Astrocyte of the hippocampus (primary cell): ENCODE data around the gene CAMTA1.

Source experiments
- DNase-seq: peaks from one replicate; pipeline ENCODE4 v3.0.0; 2011; ENCODE audit warnings: low read depth, low spot score

Gene CAMTA1

GRCh38 chr1:7565099-7565750 is 780.0 kb downstream of the CAMTA1 start:
- DNase-seq: no peak

GRCh38 chr1:7566417-7567375 is 781.4 kb downstream of the CAMTA1 start:
- no peak for DNase-seq

- DNase-seq: no peak
Observed at GRCh38 chr1:7567376-7567775, 782.1 kb downstream of the CAMTA1 start.

GRCh38 chr1:7568053-7568452 is 782.8 kb downstream of the CAMTA1 start:
- DNase-seq: no peak

DNA sequence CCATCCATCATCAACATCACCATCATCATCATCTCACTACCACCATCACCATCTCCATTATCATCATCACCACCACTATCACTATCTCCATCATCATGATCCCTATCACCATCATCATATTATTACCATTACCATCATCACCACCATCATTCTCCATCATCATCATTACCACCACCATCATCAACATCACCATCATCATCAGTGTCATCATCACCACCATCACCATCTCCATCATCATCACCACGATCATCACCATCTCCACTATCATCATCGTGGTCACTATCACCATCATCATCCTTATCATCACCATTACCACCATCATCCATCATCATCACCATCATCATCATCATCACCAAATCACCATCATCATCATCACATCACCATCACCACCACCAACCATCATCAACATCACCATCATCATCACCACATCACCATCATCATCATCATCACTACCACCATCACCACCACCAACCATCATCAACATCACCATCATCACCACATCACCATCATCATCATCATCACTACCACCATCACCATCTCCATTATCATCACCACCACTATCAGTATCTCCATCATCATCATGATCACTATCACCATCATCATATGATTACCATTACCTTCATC is 783.8 kb downstream of the CAMTA1 start:
- no peak for DNase-seq

DNA sequence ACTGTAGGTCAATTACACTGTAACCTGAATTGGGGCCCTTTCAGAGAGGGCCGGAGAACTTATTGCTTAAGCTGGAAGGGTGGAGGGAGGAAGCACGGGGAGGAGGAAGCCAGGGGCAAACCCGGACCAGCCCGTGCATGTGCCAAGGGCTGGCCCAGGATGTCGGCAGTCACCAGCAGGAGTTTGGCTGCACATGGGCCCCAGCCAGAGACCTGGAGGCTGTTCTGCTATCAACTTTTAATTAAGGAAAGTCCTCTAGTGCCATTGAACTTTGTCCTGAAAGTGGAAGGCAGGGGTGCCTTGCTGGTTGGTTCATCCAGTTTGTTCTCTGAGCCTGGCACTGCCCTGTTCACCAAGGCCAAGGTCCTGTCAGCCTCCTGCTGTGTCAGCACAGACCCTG is 785.1 kb downstream of the CAMTA1 start:
- DNase-seq: no peak

GRCh38 chr1:7572654-7573152 is 787.4 kb downstream of the CAMTA1 start:
- DNase-seq: no peak

DNA sequence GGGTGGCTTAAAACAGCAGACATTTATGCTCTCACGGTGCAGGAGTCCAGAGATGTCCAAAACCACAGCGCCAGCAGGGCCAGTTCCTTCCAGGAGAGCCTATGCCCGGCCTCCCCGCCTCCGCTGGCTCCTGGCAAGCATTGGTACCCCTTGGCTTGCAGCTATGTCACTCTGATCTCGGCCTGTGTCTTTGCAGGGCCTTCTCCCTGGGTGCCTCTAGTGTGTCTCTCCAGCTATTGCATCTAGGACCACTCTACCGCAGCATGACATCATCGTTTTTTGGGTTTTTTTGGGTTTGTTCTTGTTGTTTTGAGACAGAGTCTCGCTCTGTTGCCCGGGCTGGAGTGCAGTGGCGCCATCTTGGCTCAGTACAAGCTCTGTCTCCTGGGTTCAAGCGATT is 788.2 kb downstream of the CAMTA1 start:
- DNase-seq: no peak

GRCh38 chr1:7574121-7575040 is 789.1 kb downstream of the CAMTA1 start:
- DNase-seq: no peak

DNA sequence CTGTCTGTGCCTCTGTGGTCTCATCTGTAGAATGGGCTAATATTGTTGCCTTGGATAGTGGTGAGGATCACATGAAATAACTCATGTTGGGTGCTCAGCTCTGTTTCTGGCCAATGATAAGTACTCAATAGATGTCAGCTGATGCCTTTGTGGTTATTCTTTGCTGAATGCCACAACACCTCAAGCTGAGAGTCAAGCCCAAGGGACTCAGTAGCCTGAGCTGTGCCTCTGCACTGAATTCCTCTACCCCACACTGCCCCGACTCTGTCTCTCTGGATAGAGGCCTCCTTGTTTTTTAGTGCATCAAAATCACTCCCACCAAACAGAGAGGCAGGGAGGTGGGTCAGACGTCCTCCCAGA is 789.8 kb downstream of the CAMTA1 start:
- DNase-seq: no peak

- DNase-seq: no peak
Observed at GRCh38 chr1:7576946-7577657, 791.8 kb downstream of the CAMTA1 start.

GRCh38 chr1:7578206-7578605 is 793.0 kb downstream of the CAMTA1 start:
- no peak for DNase-seq

GRCh38 chr1:7579016-7579415 is 793.8 kb downstream of the CAMTA1 start:
- DNase-seq: no peak

DNA sequence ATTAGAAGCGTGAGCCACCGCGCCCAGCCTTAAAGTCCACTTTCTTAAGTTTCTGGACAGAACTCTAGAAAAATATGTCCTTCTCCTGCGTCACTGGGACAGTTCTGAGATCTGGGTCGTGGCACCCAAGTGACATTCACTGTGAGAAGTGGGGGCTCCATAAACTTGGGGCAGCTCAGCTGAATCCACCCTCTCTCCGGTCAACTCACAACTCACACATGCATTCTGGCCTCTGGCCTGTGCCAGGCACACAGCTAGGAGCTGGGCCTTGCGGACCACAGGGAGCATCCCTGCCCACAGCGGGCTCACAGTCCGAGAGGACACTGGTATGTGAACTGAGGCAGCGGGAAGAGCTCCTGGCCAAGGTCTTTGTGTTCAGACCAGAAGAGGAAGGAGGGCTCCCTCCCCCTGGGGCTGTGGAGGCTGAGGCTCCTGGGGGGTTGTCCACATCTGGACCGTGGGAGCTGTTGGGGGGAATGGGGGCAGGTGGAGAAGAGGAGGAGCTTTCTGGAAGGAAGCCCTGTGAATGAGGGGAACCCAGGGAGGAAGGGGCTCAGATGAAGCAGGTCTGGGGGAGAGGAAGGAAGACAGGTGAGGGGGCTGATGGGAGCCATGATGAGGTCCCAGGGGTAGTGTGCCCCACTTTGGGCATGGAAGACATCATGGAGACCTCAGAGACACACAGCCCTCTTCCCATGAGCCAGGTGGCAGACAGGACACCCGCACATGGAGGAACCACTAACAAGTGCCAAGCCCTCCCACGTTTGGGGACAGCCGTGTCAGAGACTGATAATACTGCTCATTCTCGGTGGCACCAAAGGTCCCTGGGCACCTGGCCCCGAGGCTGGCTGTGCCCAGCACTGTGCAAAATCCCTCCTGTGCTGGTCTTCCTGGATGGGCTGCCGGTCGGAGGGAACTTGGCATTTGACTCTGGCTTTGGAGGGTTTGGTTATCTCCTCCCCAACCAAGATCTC is 794.9 kb downstream of the CAMTA1 start:
- no peak for DNase-seq

- no peak for DNase-seq
Observed at GRCh38 chr1:7580923-7581753, 795.9 kb downstream of the CAMTA1 start.

DNA sequence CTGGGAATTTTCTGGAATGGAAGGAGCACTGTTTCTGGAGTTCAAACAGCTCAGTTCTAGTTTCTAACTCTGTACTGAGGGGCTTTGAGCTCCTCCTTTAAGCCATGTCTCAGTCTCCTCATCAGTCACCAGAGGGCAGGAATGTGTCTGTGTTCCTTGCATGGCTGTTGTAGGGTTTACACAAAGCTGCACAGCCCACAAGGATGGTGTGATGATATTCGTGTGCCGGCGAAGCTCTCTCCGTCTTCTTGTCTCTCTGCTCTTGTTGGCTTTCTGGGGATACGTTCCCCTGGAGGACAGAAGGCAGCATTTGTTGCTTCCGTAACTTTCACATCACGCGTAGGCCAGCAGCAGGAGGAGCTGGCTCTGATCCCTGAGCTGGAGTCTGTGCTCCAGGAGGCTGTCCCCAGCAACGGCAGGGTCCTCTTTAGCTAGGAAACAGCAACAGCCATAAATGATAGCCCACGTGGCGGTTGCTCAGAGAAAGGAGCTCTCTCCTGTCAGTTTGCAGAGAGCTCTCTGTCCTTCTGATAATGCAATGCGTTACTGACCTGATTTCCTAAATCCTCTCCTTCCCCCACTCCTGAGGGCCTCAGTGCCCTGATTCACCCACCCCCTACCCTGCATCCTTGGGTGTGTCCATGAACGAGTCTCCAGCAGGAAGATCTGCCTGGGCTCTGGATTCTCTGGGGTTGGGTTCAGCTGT is 796.7 kb downstream of the CAMTA1 start:
- no peak for DNase-seq

DNA sequence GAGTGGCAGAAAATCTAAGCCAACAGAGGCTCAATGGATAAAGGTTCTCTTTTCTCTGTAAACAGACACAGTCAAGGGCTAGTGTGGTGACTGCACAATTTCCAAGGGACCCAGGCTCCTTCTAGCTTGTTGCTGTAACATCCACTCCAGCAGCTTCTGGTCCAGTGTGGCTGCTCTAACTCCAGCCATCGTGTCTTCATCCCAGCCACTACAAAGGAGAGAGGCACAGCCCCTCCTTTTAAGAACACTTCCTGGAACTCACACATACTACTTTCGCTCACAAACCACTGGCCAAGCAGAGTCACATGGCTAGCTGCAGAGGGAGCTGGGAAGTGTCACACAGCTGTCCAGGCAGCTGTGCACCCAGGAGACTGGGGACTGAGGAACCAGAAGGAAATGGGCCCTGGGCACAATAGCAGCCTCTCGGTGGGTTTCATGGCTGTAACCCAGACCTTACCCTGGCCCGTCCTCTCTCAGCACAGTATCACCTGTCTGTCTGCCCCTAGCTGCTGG is 797.3 kb downstream of the CAMTA1 start:
- no peak for DNase-seq
